HFFc6 (cell line): ENCODE results near the gene PUS1. TPM values are rescaled to one million over a fixed set of nuclear protein-coding genes. Genes with fewer than 3 reads are reported as not detected.

Experiments
- DNase-seq: peaks from one replicate; pipeline ENCODE4 v3.0.0-alpha.2; 2018
- H3K27ac Mint-ChIP-seq: 2 replicates; pipeline ENCODE4 v1.8.0; 2020; ENCODE audit warnings: mild to moderate bottlenecking, mixed read lengths
- H3K27me3 Mint-ChIP-seq: 2 replicates; pipeline ENCODE4 v1.8.0; 2021; ENCODE audit warnings: mild to moderate bottlenecking, moderate library complexity, mixed read lengths; ENCODE audit not compliant: insufficient read depth
- H3K36me3 Mint-ChIP-seq: 2 replicates; pipeline ENCODE4 v1.8.0; 2021; ENCODE audit warnings: low read depth, mixed read lengths
- H3K4me1 Mint-ChIP-seq: 2 replicates; pipeline ENCODE4 v1.8.0; 2020; ENCODE audit warnings: low read depth, mixed read lengths
- H3K4me3 Mint-ChIP-seq: 2 replicates; pipeline ENCODE4 v1.8.0; 2020; ENCODE audit warnings: mild to moderate bottlenecking, moderate library complexity, mixed read lengths
- H3K9me3 Mint-ChIP-seq: 2 replicates; pipeline ENCODE4 v1.8.0; 2020; ENCODE audit warnings: mild to moderate bottlenecking, mixed read lengths
- CTCF ChIP-seq: fragments of 200-600 bp; sonication (generic); IDR thresholded peaks from 2 replicates; pipeline ENCODE4 v1.5.0; 2021; ENCODE audit warnings: antibody characterized with exemption, mild to moderate bottlenecking
- total RNA-seq, 6 experiments: library from RNA; stranded (reverse); fragmentation: NEBNext Ultra II Directional; extraction: Animal tissue kit (Norgen Biotek cat#: 25700); gene quantifications; 2 replicates in 1 of 6; 3 replicates in 5 of 6; pipeline ENCODE4 v1.2.3, GENCODE V29; 2021

PUS1 gene
- total RNA-seq, 6 experiments from 2014 or later: 26.2 to 37.7 (median 29.8) TPM

GRCh38 chr12:131917139-131917710, 11.9 kb upstream of the PUS1 start:
- DNase-seq: no peak
- no peaks in the 10 kb centered on the region for H3K9me3 Mint-ChIP-seq
- peaks cover 6% of the 10 kb centered on the region for H3K4me1 Mint-ChIP-seq
- no peaks in the 10 kb centered on the region for H3K27me3 Mint-ChIP-seq
- no peaks in the 10 kb centered on the region for H3K36me3 Mint-ChIP-seq
- no peak overlapping the region for H3K4me3 Mint-ChIP-seq
- no peak overlapping the region for H3K27ac Mint-ChIP-seq
- TF ChIP-seq CTCF: no peak

GRCh38 chr12:131917711-131918306, 11.3 kb upstream of the PUS1 start:
- Mint-ChIP-seq H3K27me3 (no peaks in the 10 kb centered on the region; the same call in 1 of the 2 replicates), H3K36me3 (no peaks in the 10 kb centered on the region), H3K9me3 (no peaks in the 10 kb centered on the region), H3K27ac (no peak overlapping the region), H3K4me3 (no peak overlapping the region), H3K4me1 (peaks cover under 1% of the 10 kb centered on the region)
- no peak for TF ChIP-seq CTCF
- no peak for DNase-seq

GRCh38 chr12:131918311-131919050, 10.6 kb upstream of the PUS1 start:
- Mint-ChIP-seq H3K4me3 (no peak overlapping the region), H3K27me3 (no peaks in the 10 kb centered on the region; the same call in 1 of the 2 replicates), H3K27ac (no peak overlapping the region), H3K4me1 (no peaks in the 10 kb centered on the region), H3K9me3 (no peaks in the 10 kb centered on the region), H3K36me3 (no peaks in the 10 kb centered on the region)
- no peak for DNase-seq
- TF ChIP-seq CTCF: no peak

- no peaks in the 10 kb centered on the region for H3K36me3 Mint-ChIP-seq
- H3K9me3 Mint-ChIP-seq: no peaks in the 10 kb centered on the region
- H3K27me3 Mint-ChIP-seq: no peaks in the 10 kb centered on the region; the same call in 1 of the 2 replicates
- H3K4me1 Mint-ChIP-seq: no peaks in the 10 kb centered on the region
- DNase-seq: no peak
- no peak for TF ChIP-seq CTCF
- no peak overlapping the region for H3K27ac Mint-ChIP-seq
- H3K4me3 Mint-ChIP-seq: no peak overlapping the region
These were observed 10.1 kb upstream of the PUS1 start for GRCh38 chr12:131919051-131919347.

- no peak for DNase-seq
- H3K27me3 Mint-ChIP-seq: no peaks in the 10 kb centered on the region; the same call in 1 of the 2 replicates
- H3K27ac Mint-ChIP-seq: no peak overlapping the region
- no peaks in the 10 kb centered on the region for H3K9me3 Mint-ChIP-seq
- H3K4me1 Mint-ChIP-seq: no peaks in the 10 kb centered on the region
- H3K4me3 Mint-ChIP-seq: no peak overlapping the region
- no peaks in the 10 kb centered on the region for H3K36me3 Mint-ChIP-seq
- TF ChIP-seq CTCF: no peak
These were observed 9.5 kb upstream of the PUS1 start for GRCh38 chr12:131919366-131920156.
